SW 1271 (cell line): ENCODE measurements around the gene GABBR2.
"Not testable (repeated sequence)": the region's sequence is repeated elsewhere in the genome, so short reads cannot be mapped to it uniquely, and the experiment has no call there.

Experiments used
- DNase-seq, 2 experiments: peaks; one replicate each; lab custom pipeline; 2025; lab: John Stamatoyannopoulos, UW

GABBR2 gene

DNA sequence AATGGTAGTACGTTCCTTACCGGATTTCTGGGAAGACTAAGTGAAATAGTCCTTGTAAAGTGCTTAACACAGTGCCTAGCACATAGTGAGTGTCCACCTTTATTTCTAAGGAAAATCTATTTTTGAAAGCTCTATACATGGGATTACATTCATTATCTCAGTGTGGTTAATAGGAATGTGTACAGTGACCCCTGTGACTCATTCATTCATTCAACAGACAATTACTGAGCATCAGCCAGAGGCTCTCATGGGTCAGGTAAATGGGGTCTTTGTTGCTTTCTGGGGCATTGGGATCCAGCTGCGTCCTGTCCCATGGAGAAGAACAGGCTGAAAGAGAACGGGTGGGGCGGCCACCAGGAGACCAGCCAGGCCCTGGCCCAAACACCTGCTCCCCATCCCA lies 227.1 kb downstream of the GABBR2 start:
- no peak for DNase-seq

DNA sequence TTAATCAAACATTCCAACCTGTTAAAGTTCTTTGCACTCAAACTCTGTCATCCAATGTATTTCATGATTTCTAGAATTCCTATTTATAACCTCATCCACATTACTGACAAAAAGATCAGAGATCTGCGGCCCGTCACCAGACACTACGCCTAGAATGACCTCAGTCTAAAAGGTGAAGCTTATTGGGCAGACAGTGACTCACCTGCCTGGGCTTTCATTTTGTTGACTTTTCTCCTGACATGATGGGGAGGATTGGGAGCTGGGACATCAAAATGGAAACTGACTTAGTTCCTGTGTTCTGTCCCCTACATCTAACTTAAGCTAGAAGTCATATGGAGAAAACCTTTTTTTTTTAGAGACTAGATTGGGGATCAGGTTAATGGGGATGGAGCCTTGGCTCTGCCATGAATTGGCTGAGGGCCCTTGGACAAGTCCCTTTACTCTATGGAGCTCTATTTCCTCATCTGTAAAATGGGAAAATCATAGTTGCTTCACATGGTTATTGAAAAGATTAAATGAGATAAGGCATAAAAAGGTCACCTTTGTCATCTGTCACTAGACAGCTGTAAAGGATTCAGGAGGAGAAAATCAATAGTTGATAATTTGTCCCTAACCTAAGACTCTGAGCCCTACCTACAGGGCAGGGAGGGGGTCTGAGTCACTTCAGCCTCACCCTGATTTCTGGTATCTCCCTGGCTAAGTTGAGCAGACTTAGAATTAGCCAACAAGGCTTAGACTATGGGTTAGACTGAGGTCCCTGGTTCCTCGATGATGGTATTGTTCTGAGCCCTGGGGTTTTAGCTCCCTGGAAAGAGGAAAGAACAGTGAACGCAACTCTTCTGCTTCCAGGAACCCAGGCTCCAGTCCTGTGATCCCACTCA lies 228.5 kb downstream of the GABBR2 start:
- DNase-seq: no peak

DNA sequence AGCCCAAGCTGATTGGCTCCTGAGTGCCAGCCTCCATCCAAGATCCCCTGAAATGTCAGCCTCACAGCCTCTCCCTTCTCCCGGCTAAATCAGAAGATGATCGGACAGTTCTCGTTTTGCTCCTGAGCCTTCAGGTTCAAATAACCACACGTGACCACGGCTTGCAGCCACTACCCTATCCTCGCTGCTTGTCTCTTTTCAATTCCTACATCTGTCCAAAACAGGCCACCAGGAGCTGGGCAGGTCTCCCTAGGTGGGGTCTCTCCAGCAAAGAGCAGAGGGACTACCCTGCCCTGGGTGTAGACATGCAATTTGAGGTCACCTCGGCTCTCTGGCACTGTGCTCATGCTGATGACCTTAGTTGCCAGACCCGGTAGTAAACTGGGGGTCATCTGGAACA lies 229.3 kb downstream of the GABBR2 start:
- DNase-seq: no peak

DNA sequence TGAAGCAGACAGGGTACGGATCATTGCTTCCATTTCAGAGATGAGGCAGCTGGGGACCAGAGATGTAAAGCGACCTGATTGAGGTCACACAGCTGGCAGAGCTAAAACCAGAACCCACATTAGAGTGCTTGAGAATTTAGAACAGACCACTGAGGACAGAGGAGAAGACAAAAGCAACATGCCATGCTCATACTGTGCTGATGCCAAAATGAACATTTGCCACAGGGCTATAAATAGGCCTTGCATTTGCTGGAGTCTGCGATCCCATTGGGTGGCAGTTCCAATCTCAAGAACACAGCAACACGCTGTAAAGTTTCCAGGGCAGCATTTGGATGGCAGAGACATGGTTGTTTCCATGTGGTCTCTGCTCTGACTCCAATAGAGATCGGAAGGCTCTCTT lies 230.9 kb downstream of the GABBR2 start:
- no peak for DNase-seq

DNA sequence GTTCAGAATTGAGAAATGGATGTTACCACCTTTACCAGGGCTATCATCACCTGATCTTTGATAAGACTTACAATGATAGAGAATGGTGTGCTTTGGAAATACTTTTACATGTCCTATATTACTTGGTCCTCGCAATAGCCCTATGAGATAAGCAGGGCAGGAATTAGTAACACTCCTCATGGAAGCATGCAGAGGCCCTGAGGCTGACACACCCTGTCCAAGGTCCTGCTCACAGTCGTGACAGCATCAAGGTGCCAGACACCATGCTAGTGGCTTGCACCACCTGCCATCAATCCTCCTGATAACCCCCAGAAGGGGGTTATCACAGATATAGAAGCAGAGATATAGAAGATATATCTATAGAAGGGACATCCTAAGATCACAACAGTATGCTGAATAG lies 236.5 kb downstream of the GABBR2 start:
- no peak for DNase-seq

DNA sequence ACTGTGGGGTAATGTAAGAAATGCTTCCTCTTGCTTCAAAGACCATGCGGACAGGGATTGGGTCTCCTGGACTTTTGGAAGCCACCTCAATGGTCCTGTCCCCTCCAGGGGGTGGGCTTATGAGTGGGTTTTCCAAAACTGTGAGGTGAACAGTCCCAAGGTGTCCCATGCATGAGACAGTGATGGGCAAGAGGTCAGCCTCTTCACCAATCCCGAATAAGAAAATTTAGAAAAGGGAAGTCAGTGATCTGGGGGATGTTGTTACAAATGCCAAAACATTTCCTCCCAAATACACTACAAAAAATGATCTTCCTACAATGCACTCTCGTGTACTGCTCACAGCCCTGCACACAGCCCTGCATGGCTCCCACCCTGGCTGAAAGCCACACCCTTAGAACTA lies 237.6 kb downstream of the GABBR2 start:
- DNase-seq: no peak

DNA sequence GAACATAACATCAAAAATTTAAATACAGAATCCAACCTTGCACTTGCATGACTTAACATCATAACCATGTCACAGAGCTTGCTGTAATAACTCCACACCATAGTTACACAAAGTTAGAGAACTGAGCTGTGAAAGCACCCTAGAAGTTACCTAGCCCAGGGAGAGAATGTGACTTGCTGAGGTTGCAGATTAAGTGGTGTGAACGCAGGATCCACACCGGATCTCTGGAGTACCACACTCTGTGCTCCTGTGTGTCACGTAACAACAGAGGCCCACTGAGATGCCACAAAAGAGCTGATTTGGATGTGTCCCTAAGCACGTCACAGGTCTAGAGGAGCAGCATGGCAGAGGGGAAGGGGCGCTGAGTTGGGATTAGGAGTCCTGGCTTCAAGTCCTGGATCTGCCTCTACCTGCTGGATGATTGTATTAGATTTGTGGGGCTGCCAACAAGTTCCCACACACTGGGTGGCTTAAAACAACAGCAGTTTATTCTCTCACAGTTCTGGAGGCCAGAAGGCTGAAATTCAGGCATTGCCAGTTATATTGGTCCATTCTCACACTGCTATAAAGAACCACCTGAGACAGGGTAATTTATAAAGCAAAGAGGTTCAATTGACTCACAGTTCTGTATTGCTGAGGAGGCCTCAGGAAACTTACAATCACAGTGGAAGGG lies 240.0 kb downstream of the GABBR2 start:
- no peak for DNase-seq

DNA sequence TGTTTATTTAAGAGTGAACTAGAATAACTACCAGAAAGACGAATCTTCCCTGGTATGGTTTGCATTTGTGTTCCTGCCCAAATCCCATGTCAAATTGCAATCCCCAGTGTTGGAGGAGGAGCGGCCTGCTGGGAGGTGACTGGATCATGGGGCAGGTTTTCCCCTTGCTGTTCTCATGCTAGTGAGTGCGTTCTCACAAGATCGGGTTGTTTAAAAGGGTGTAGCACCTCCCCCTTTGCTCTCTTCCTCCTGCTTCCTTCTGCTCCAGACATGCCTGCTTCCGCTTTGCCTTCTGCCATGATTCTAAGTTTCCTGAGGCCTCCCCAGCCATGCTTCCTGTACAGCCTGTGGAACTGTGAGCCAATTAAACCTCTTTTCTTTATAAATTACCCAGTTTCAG lies 242.9 kb downstream of the GABBR2 start:
- DNase-seq: no peak

DNA sequence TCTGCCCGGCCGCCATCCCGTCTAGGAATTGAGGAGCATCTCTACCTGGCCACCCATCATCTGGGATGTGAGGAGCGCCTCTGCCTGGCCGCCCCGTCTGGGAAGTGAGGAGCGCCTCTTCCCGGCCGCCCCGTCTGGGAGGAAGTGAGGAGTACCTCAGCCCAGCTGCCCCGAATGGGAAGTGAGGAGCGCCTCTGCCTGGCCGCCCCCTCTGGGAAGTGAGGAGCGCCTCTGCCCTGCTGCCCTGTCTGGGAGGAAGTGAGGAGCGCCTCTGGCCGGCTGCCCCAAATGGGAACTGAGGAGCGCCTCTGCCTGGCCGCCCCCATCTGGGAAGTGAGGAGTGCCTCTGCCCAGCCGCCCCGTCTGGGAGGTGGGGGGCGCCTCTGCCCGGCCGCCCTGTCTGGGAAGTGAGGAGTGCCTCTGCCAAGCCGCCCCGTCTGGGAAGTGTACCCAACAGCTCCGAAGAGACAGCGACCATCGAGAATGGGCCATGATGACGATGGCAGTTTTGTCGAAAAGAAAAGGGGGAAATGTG lies 244.5 kb downstream of the GABBR2 start:
- not testable (repeated sequence) for DNase-seq

DNA sequence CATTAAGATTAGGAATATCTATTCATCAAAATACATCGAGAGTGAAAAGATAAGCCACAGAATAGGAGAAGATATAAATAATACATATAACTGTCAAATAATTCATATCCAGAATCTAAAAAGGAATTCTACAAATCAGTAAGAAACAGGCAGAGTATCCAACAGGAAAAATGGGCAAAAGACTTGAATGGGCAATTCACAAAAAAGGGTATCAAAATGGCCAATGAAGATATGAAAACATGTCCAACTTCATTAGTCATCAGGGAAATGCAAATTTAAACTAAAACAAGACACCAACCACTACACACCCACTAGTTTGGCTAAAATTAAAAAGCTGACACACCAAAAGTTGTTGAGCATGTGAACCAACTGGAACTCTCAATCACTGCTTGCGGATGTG lies 246.4 kb downstream of the GABBR2 start:
- DNase-seq: no peak

DNA sequence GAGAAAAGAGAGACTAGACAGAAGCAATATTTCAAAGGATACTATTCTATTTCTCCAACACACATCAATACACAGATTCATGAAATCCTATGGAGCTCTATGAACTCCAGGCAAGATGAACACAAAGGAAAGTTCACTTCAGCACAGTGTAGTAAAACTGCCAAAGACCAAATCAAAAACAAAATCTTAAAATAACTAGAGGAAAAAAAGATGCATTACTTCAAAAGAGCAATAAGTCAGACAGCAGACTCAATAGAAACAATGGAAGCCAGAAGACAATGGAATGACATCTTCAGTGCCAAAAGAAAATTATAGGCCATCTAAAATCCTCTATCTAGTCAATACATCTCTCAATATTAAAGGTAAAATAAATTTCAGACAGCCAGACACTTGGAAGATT lies 248.0 kb downstream of the GABBR2 start:
- no peak for DNase-seq

DNA sequence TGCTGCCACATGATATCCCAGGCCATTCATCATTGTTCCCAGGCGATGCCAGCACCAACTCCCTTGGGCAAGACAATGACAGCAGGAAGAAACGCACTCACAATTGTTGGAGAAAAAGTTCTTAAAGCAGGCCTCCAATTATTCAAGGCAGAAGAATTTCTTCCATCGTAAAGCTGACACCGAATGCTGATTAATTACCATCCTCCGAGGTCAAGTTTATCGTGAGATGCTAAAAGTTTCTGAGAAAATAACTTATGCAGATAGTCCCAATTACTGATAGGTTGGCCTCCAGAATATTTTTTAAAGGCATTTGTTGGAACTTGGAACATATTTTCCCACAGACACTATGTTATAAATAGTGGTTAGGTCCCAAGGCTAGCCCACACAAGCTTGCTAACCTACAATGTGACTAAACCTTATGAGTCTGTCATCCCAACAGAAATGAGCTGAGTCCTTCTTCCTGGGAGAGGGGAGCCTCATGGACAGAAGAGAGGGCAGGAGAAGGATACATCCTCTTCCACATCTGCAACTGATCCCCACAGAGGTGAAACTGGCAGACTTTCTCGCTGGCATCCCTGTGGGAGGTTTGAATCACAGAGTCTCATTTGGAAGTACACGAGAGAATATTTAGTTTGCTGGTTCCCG lies 250.9 kb downstream of the GABBR2 start:
- DNase-seq: no peak

DNA sequence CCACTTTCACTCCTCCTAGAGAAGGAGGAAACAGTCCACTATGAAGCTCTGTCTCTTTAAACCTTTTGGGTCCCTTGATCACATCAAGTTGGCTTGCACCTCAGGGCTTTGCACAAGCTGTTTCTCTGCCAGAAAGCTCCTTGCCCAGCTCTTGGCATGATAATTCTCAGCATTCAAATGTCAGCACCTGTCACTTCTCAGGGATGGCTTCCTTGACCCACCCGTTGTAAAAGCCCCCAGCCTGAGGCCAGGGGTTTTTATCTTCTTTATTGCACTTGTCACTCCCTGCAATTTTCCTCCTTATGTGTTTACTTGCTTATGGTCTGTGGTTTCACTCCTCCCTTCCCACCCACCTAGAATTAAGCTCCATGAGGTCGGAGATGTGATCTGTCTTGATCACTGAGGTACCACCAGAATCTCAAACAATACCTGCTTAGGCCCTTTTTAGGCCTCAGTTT lies 252.6 kb downstream of the GABBR2 start:
- DNase-seq: no peak

DNA sequence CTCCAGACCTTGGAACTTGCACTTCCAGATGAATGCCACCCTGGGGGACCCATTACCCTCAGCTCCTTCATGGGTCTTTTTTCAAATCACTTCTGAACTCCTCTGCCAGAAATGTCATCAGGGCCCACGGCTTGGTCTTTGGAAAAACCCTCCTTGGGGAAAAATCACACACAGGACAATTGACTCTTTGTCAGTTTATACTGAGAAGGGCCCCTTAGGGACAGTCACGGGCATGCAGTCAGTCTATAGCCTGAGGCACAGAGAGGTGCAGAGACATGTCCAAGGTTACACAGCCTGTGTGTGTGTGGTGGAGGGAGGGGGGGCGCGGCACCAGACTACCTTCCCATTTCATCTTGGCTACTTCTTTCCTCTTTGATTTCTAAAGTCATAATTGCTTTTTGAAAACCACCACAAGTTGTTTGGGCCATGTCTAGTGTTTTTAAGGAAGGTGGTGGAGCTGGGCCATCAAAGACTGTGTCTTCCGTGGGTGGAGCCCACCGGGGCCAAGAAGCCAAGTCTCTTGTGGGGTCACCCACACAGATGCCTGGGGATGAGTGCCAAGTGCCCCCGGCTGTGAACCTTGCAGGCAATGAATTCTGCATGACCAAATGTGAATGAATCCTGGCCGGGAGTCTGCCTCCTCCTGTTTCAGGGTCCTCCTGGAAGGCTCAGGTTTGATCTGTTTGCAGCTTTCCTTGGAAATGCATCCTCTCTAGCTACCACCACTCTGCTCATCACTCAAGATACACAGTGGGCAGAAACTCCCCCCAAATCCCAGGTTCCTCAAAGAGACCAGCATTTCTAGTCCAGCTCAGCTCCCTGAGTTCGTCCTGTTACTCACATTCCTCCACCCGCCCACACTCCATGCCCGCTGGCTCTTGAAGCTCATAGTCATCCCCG lies 253.2 kb downstream of the GABBR2 start:
- no peak for DNase-seq

DNA sequence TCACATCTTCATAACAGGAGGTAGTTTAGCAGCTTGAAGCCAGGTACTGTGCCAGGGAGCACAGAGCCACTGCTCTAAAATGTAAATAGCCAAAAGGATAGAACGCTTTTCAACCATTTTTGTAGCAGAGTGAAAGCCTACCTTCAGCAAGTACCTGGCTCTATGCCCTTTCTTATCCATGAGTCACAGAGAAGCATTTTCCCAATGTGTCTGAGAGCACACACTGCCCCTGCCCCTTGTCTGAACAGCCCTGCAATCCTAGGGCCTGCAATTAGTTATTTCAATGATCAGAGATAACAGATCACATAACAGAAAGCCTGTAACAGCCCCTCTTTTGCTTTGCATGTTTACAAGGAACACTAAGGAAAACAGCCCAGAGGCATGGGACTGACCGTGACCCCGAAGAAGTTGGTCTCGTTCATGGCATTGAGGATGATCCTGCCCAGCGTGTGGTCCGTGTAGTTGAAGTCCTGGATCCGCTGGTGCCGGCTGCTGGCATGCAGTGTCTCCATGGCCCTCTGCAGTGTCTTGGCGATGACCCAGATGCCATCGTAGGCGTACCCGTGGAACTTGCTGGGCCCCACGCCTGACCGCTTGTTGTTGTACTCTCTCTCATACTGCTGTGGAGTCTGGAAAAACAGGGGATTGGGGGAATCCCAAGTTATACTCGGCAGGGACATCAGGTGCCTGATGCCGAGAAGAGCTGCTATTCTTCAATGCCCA lies 255.0 kb downstream of the GABBR2 start:
- no peak for DNase-seq

DNA sequence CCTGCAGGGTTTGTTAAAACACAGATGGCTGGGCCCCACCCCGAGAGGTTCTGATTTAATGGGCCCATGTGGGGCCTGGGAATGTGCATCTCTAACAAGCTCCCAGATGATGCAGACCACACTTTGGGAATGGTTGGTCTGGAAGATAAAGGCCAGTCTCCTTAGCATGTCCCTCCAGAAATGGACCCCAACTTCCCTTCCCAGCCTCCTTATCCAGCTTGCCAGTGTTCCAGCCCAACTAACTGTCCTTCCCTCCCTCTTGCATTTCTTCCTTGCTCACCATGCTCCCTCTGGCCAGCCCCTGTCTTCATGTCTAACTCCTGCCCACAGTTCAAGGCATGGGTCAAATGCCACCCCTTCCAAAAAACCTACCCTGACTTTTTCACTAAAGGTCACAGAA lies 257.2 kb downstream of the GABBR2 start:
- no peak for DNase-seq

DNA sequence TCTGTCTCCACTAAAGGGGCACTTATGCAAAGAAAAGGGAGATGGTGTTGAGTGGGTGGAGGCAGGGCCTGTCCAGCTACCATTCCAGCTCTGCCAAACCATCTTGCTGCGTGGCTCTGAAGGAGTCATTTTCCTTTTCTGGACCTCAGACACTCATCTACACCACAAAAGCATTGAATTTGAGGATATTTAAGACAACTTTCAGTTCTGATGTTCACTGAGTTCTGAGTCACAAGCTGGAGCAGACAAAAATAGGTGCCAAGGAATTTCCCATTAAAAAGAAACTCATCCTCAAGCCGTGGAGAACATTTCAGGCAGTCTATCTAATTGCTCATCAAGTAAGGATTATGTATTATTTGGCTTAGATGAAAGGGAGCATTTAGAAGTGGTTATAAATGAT lies 258.2 kb downstream of the GABBR2 start:
- no peak for DNase-seq

DNA sequence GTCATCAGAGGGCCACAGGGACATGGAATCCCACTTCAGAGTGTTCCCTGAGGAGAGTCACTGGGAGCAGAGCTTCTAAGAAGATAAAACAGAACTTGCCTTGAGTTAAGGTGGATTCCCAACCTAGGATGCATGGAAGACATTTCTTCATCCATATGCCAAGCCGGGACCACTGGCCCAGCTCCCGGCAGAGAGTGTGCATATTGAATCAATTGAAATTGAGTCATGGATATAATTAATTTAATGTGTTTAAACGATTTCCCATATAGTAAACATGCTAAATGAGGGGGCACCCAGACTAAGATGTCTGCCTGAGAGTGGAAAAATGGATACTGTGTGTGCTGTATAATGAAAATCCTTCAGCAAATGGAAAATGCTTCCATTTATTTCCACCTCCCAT lies 258.9 kb downstream of the GABBR2 start:
- DNase-seq: no peak

DNA sequence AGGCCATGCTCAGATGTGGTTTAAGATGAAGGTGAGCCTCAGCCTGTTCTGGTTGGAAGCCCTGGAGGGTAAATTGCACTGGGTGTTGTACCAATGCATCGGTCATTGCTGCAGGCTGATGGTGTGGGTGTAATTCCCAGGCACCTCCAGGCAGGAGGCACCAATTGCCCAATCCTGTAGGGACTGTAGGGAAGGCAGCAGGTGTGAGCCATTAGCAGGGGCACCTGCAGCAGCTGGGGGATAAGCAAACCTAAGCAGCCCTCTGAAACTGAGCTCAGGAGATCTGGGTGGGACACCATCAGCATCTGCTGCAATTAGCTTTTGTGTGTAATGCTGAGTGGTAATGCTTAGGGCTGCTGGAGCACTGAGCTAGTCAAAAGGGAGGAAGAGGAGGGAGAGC lies 263.2 kb downstream of the GABBR2 start:
- DNase-seq: no peak

DNA sequence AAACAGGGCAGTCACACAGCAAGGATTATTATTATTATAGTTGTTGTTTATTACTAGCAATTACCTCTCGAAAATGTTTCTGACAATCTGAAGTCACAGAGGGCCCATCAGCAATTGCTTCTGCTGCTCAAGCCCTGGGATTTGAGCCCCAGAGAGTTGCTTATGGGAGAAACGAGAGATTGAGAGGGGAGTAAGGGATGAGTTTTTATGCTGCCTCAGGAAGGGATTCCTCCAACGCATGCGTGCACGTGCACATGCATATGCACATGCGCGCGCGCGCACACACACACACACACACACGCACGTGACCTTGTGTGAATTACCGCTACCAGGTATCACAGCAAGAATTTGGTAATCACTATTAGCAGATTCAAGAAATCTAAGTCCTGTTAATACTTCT lies 264.1 kb downstream of the GABBR2 start:
- DNase-seq: no peak

DNA sequence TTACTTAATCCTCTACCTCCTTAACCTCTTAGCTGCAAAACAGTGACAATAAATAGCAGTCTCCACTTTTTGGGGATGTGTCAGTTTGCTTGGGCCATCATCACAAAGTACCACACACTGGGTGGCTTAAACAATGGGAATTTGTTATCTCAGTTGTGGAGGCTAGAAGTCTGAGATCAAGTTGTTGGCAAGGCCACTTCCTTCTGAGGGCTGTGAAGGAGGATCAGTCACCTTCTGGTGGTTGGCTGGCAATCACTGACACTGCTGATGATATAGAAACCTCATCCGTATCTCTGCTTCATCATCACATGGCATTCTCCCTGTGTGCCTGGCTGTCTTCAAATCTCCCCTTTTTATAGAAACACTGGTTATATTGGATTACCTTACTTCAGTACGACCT lies 266.2 kb downstream of the GABBR2 start:
- no peak for DNase-seq
